Measurements from ENCODE around the gene GGA1.

Gene GGA1

GRCh38 chr22:37631448-37632173 lies 23.0 kb downstream of the GGA1 start:
- no peak for DNase-seq (ENCODE audit: low read depth)

GRCh38 chr22:37632174-37633088 lies 23.8 kb downstream of the GGA1 start:
- no peak for DNase-seq (ENCODE audit: low read depth)

GRCh38 chr22:37633089-37633624 lies 24.5 kb downstream of the GGA1 start:
- no peak for DNase-seq (ENCODE audit: low read depth)

- DNase-seq (ENCODE audit: low read depth): peak; percentile 98
Observed at GRCh38 chr22:37633625-37634416, 25.2 kb downstream of the GGA1 start.

- no peak for DNase-seq (ENCODE audit: low read depth)
Observed at GRCh38 chr22:37634417-37634924, 25.8 kb downstream of the GGA1 start.

- DNase-seq (ENCODE audit: low read depth): no peak
Observed at GRCh38 chr22:37635157-37635556, 26.5 kb downstream of the GGA1 start.

GRCh38 chr22:37636186-37636948 lies 27.7 kb downstream of the GGA1 start:
- peak; percentile 96 for DNase-seq (ENCODE audit: low read depth)

- DNase-seq (ENCODE audit: low read depth): no peak
Observed at GRCh38 chr22:37636949-37637273, 28.3 kb downstream of the GGA1 start.

GRCh38 chr22:37638391-37639069 lies 29.9 kb downstream of the GGA1 start:
- no peak for DNase-seq (ENCODE audit: low read depth)

GRCh38 chr22:37639070-37639760 lies 30.6 kb downstream of the GGA1 start, which contains the start of gene SH3BP1:
SH3BP1 (plus strand) TSS chr22:37639669; CDS start chr22:37639788, 119 bp downstream.
- DNase-seq (ENCODE audit: low read depth): peak; percentile 71

- no peak for DNase-seq (ENCODE audit: low read depth)
Observed at GRCh38 chr22:37639771-37640590, 31.3 kb downstream of the GGA1 start.

GRCh38 chr22:37640591-37641560 lies 32.2 kb downstream of the GGA1 start:
- DNase-seq (ENCODE audit: low read depth): no peak

GRCh38 chr22:37641561-37641949 lies 32.9 kb downstream of the GGA1 start:
- DNase-seq (ENCODE audit: low read depth): no peak

- no peak for DNase-seq (ENCODE audit: low read depth)
Observed at GRCh38 chr22:37643225-37643847, 34.7 kb downstream of the GGA1 start.

GRCh38 chr22:37647317-37647716 lies 38.7 kb downstream of the GGA1 start:
- DNase-seq (ENCODE audit: low read depth): no peak

- DNase-seq (ENCODE audit: low read depth): no peak
Observed at GRCh38 chr22:37647928-37648327, 39.3 kb downstream of the GGA1 start.

- DNase-seq (ENCODE audit: low read depth): no peak
Observed at GRCh38 chr22:37650463-37651136, 42.0 kb downstream of the GGA1 start.
